ENCODE measurements around the gene KIFC3.

KIFC3 gene

DNA sequence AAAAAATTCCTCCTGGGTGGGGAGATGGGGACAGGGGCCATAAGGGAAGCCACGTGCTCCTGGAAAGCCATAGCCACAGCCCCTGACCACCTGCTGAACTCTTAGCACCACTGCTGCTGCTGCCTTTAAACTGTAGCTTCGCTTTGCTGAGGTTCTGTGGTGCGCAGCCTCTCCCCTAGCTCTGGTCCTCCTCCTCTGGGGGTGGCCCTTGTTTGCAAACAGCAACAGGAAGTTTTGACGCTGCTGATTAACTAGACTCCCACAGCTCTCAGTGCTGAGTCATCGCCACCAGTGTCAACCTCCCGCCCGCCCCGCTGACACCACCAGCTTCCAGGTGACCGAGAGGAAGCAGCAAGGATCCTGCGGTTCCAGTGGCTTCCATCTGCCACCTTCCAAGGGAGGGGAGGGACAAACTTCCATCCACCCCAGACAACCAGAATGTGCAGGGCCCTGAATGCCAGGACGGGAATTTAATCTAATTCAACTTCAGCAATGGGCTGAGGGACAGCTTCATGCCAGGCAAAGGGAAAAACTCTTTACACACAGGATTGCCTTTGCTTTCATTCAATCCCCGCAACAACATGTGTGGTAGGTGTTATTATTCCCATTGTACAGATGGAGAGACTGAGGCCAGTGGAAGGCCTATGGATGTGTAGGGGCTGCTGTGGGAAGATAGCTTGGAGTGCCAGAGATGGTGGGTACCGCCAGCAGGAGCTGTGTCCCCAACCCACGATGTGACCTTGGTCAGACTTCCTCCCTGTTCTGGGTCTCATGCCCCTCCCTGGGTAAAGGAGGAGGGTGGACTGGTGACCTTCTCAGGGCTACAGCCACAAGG lies 8.1 kb upstream of the KIFC3 start:
- Histone ChIP-seq H3K36me3 (ENCODE audit: insufficient read depth, low read length) (no peaks in the 10 kb centered on the region), H3K27me3 (ENCODE audit: insufficient read depth, low read length) (no peaks in the 10 kb centered on the region), H3K4me3 (ENCODE audit: low read length) (no peak overlapping the region), H3K9ac (ENCODE audit: low read depth, low read length) (peak overlapping the region; percentile 1; the same call in 1 of the 2 replicates), H3K27ac (ENCODE audit: low read depth, low read length) (peak overlapping the region; percentile 27; the same call in 1 of the 2 replicates), H3K4me1 (ENCODE audit: insufficient read depth, low read length) (peaks cover 28% of the 10 kb centered on the region; the same call in 1 of the 2 replicates), H3K9me3 (ENCODE audit: insufficient read depth, low read depth, low read length) (no peaks in the 10 kb centered on the region)
- 39% methylated on average over 14 of the region's 14 CpGs for WGBS

DNA sequence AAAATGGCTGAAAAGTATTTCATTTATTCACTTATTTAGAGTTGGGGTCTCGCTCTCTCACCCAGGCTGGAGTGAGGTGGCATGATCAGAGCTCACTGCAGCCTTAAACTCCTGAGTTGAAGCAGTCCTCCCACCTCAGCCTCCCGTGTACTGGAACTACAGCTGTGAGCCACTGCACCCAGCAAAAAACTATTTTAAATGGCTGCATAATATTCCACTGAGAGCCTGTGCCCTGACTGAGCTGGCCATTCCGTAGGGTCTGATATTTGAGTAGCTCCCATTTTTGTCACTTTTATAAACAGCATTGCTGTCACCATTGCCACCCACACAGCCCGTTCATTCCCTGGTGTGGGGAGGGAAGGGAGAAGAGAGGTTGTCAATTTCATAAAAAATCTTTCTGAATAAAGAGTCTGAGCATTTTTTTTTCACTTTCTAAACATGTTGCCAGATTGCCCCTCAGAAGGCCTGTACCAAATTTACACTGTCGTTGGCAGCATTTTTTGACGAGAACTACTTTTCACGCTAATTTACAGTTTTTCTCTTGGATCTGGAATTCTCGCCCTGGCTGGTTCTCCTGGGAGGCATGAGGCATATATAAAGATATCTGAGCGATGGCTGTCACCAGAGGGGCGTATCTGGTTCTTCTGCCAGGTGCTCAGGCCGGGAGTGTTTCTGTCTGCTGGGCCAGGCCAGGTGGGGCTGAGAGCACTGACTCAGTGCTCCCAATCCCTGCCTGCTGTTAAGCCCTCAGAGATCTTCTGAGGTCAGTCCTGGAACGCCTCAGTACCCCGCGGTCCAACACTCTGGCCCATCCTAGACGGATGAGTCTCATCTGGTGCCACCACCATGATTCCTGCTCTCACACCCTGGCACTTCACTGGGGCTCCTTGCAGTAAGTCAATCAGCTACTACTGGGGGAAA lies 7.2 kb upstream of the KIFC3 start:
- H3K4me3 ChIP-seq (ENCODE audit: low read length) = no peak overlapping the region
- 85% methylated on average over 14 of the region's 15 CpGs for WGBS
- H3K27me3 ChIP-seq (ENCODE audit: insufficient read depth, low read length) = no peaks in the 10 kb centered on the region
- peaks cover 28% of the 10 kb centered on the region; the same call in 1 of the 2 replicates for H3K4me1 ChIP-seq (ENCODE audit: insufficient read depth, low read length)
- peak overlapping the region; percentile 27; the same call in 1 of the 2 replicates for H3K27ac ChIP-seq (ENCODE audit: low read depth, low read length)
- no peaks in the 10 kb centered on the region for H3K36me3 ChIP-seq (ENCODE audit: insufficient read depth, low read length)
- peak overlapping the region; percentile 1; the same call in 1 of the 2 replicates for H3K9ac ChIP-seq (ENCODE audit: low read depth, low read length)
- no peaks in the 10 kb centered on the region for H3K9me3 ChIP-seq (ENCODE audit: insufficient read depth, low read depth, low read length)

DNA sequence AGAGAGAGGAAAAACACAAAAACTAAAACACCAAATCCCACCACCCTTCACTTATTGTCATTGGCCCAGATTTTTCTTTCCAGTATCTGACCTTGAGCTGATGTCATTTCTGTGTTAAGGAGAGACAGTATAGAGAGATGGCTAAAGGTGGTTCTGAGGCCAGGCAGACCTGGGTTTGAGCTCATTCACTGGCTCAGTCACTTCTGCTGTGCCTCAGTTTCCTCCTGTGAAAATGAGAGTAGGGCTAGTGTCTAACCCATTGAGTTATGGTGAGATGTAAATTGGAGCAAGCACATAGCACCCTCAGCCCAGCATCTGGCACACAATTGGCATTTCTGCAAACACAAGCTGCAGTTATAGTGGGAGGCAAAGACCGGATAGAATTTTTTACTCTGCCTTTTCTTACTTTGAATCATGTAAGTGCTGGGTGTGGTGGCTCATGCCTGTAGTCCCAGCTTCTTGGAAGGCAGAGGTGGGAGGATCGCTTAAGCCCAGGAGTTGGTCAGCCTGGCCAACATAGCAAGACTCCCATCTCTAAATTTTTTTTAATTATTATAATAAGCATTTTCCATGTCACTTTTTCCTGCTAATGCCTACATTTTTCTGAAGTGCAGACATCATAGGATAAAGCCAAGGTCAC lies 6.4 kb upstream of the KIFC3 start:
- H3K4me1 ChIP-seq (ENCODE audit: insufficient read depth, low read length) = peaks cover 29% of the 10 kb centered on the region; the same call in 1 of the 2 replicates
- H3K27ac ChIP-seq (ENCODE audit: low read depth, low read length) = no peak overlapping the region
- H3K9me3 ChIP-seq (ENCODE audit: insufficient read depth, low read depth, low read length) = no peaks in the 10 kb centered on the region
- no peak overlapping the region for H3K4me3 ChIP-seq (ENCODE audit: low read length)
- H3K9ac ChIP-seq (ENCODE audit: low read depth, low read length) = no peak overlapping the region
- H3K27me3 ChIP-seq (ENCODE audit: insufficient read depth, low read length) = no peaks in the 10 kb centered on the region
- WGBS = 0% methylated on average over 1 of the region's 2 CpGs
- no peaks in the 10 kb centered on the region for H3K36me3 ChIP-seq (ENCODE audit: insufficient read depth, low read length)

DNA sequence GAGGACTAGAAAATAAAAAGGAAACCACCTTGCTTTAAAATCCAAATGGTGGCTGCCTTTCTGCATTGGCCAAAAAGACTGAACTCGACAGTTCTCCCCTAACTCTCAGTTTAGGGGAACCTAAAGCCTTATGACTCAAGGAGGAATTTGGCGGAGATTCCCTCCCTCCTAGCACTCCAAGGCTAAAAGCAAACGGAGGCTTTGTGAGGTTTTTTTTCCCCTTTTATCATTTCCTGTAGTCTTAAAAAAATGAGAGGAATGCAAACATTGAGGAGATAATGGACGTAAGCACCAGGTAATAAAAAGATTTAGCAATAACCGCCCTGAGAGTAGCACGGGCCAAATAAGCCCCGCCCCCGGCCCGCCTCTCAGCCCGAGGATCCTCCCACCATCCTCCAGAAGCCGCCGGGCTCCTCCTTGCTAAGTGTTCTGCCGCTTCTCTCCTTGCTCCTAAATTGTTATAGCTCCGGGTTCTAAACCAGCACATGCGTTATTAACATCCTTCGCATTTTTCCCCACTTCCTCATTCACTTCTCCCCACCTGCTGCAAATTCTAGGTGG lies 5.8 kb upstream of the KIFC3 start:
- Histone ChIP-seq H3K4me3 (ENCODE audit: low read length) (no peak overlapping the region), H3K4me1 (ENCODE audit: insufficient read depth, low read length) (peaks cover 36% of the 10 kb centered on the region), H3K27me3 (ENCODE audit: insufficient read depth, low read length) (no peaks in the 10 kb centered on the region), H3K27ac (ENCODE audit: low read depth, low read length) (no peak overlapping the region), H3K36me3 (ENCODE audit: insufficient read depth, low read length) (no peaks in the 10 kb centered on the region), H3K9ac (ENCODE audit: low read depth, low read length) (no peak overlapping the region), H3K9me3 (ENCODE audit: insufficient read depth, low read depth, low read length) (no peaks in the 10 kb centered on the region)
- 6% methylated on average over 14 of the region's 16 CpGs for WGBS

DNA sequence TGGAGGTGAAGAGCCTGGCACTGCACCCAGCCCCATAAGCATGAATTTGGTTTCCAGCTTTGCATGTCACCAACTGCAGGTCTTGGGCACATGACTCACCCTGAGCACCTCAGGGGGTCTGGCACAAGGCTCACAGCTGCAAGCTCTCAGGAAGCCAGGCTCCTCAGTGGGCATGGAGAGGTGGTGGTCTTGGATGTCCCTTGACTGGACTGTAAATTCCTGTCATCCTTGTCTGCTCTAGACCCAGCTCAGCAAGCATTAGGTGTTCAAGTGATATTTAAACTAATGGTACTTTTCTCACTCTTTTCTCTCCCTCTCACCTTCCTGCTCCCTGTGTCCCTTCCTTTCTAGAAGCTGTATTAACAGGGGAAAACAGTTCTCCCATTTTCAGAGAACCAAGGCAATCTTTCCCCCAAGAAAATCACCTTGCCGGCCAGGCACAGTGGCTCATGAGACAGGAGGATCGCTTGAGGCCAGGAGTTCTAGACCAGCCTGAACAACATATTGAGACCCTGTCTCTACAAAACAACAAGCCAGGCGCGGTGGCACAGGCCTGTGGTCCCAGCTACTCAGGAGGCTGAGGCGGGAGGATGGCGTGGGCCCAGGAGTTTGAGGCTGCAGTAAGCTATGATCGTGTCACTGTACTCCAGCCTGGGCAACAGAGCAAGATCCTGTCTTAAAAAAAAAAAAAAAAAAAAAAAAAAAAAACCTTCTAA lies 5.1 kb upstream of the KIFC3 start:
- Histone ChIP-seq H3K9ac (ENCODE audit: low read depth, low read length) (no peak overlapping the region), H3K27me3 (ENCODE audit: insufficient read depth, low read length) (no peaks in the 10 kb centered on the region), H3K27ac (ENCODE audit: low read depth, low read length) (no peak overlapping the region), H3K9me3 (ENCODE audit: insufficient read depth, low read depth, low read length) (no peaks in the 10 kb centered on the region), H3K4me1 (ENCODE audit: insufficient read depth, low read length) (peaks cover 35% of the 10 kb centered on the region), H3K4me3 (ENCODE audit: low read length) (no peak overlapping the region), H3K36me3 (ENCODE audit: insufficient read depth, low read length) (no peaks in the 10 kb centered on the region)
- 91% methylated on average over 6 of the region's 7 CpGs for WGBS

DNA sequence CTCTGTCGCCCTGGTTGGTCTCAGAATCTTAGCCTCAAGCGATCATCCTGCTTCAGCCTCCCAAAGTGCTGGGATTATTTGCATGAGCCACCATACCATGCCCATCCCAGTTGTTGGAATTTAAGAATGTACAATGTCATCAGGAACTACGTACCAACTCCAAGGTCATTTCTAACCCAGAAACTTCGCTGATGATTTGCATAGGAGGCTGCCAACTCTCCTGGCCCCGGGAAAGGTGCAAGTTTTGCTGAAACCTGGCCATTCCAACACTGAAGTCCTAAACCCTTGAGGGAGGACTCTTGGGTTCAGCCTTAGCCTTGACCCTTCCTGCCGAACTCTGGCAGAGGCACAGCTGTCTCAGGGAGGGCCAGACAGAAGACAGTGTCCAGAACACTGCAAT lies 2.9 kb upstream of the KIFC3 start:
- H3K9me3 ChIP-seq (ENCODE audit: insufficient read depth, low read depth, low read length) = no peaks in the 10 kb centered on the region
- H3K9ac ChIP-seq (ENCODE audit: low read depth, low read length) = no peak overlapping the region
- H3K36me3 ChIP-seq (ENCODE audit: insufficient read depth, low read length) = no peaks in the 10 kb centered on the region
- 89% methylated on average over 6 of the region's 6 CpGs for WGBS
- H3K4me3 ChIP-seq (ENCODE audit: low read length) = no peak overlapping the region
- H3K27me3 ChIP-seq (ENCODE audit: insufficient read depth, low read length) = peaks cover 6% of the 10 kb centered on the region
- H3K27ac ChIP-seq (ENCODE audit: low read depth, low read length) = no peak overlapping the region
- H3K4me1 ChIP-seq (ENCODE audit: insufficient read depth, low read length) = peaks cover 43% of the 10 kb centered on the region

DNA sequence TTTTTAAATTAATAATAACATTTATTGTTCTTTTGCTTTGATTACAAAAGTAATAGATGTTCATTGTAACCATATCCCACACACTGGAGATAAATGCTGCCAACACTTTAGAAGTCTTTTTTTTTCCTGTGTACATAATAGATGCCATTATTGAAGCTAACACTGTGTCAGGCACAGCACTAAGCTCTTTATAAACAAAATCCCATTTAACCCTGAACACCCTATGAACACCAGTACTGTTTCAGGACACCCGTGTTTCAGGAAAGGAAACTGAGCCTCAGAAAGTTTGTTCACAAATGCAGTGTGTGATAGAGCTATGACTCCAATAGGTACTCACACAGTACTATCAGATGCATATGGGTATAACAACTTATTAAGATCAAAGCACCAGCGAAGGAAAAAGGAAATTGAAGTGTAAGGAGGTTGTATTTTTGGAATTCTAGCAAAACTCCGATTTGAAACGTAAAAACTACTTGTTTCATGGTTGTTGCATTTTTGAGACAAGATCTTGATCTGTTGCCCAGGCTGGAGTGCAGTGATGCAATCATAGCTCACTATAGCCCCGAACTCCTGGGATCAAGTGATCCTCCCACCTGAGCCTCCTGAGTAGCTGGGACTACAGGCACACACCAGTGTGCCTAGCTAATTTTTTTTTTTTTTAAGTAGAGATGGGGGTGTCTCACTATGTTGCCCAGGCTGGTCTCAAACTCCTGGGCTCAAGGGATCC lies 2.0 kb upstream of the KIFC3 start:
- Histone ChIP-seq H3K9me3 (ENCODE audit: insufficient read depth, low read depth, low read length) (no peaks in the 10 kb centered on the region), H3K4me1 (ENCODE audit: insufficient read depth, low read length) (peaks cover 42% of the 10 kb centered on the region), H3K9ac (ENCODE audit: low read depth, low read length) (no peak overlapping the region), H3K4me3 (ENCODE audit: low read length) (no peak overlapping the region), H3K27me3 (ENCODE audit: insufficient read depth, low read length) (peaks cover 7% of the 10 kb centered on the region), H3K27ac (ENCODE audit: low read depth, low read length) (no peak overlapping the region), H3K36me3 (ENCODE audit: insufficient read depth, low read length) (no peaks in the 10 kb centered on the region)
- WGBS = 93% methylated on average over 5 of the region's 5 CpGs

DNA sequence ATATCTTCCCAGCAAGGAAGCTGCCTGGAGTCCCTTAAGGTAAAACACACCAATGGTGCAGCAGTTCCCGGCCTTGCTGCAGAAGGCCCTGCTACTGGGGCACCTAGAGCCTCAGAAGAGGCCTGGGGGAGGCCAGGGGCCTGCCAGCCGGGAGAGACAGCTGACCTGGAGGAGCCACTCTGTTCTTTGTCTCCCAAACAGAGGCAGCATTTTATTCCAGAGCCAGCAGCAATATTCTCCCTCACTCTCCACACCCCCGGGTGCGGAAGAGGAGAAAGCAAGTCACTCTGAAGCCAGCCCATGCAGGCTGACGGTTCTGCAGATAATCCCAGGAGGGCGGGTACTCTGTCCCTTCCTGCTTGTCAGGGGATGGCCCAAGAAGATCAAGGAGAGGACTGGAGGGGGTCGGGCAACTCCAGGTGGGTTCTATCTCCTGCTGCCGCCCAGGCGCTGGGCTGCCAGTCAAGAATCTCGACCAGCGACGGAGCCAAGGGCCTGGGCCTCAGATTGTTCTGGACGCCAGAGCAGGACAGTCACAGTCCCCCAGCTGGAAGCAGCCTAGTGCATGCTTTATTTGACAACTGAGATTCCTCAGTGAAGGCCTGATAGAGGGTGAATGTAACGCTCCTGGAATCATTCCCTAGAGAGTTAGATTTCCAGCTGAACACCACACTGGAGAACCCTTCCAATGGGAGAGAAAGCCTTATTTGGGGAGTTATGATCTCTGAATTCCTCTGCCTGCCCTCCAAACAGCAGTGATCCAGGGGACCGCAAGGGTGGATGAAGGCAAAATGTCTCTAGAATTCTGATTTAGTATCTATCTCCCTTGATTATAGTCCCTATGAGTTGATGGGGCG lies 1.1 kb upstream of the KIFC3 start:
- Histone ChIP-seq H3K4me1 (ENCODE audit: insufficient read depth, low read length) (peaks cover 40% of the 10 kb centered on the region), H3K4me3 (ENCODE audit: low read length) (peak overlapping the region; percentile 66; the same call in 1 of the 2 replicates), H3K27ac (ENCODE audit: low read depth, low read length) (peak overlapping the region; percentile 42; the same call in 1 of the 2 replicates), H3K9ac (ENCODE audit: low read depth, low read length) (no peak overlapping the region; the same call in 1 of the 2 replicates), H3K9me3 (ENCODE audit: insufficient read depth, low read depth, low read length) (no peaks in the 10 kb centered on the region), H3K27me3 (ENCODE audit: insufficient read depth, low read length) (peaks cover 7% of the 10 kb centered on the region), H3K36me3 (ENCODE audit: insufficient read depth, low read length) (no peaks in the 10 kb centered on the region)
- WGBS = 32% methylated on average over 14 of the region's 16 CpGs

DNA sequence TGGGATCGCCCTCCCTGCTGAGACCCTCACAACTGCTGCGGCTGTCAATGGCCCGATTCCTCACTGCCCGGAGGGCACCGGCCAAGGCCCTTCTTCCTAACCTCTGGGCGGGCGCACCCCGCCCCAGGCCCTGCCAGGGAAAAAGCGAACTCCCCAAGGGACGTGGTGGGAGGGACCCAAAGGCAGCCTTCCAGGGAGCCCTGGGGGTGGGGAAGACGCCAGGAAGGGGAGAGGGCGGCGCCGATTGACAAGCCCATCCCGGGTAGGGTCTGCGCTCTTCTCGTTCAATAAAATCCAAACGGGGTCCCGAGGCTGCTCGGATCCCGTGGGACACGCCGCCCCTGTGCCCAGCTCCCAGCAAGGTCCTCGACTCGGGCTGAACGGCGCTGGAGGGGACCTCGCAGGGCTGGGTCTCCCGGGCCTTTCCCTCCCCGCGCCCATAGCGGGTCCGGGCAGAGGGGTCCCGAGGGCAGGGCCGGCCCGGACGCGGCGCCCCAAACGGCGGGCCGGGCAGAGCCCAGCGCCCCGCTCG lies 416 bp downstream of the KIFC3 start:
- no peak overlapping the region for H3K27ac ChIP-seq (ENCODE audit: low read depth, low read length)
- H3K36me3 ChIP-seq (ENCODE audit: insufficient read depth, low read length) = no peaks in the 10 kb centered on the region
- H3K27me3 ChIP-seq (ENCODE audit: insufficient read depth, low read length) = peaks cover 7% of the 10 kb centered on the region
- peaks cover 46% of the 10 kb centered on the region for H3K4me1 ChIP-seq (ENCODE audit: insufficient read depth, low read length)
- WGBS = 2% methylated on average over 45 of the region's 45 CpGs
- H3K4me3 ChIP-seq (ENCODE audit: low read length) = peak overlapping the region; percentile 66
- peak overlapping the region; percentile 48 for H3K9ac ChIP-seq (ENCODE audit: low read depth, low read length)
- H3K9me3 ChIP-seq (ENCODE audit: insufficient read depth, low read depth, low read length) = no peaks in the 10 kb centered on the region

Measured in HUES64 (cell line).